Adrenal gland (tissue), 5 donors: ENCODE results near the gene CDKAL1.

Experiments used
- CTCF ChIP-seq, 6 experiments: fragments of 450-650 bp in 4 of 6; fragments of 200-600 bp in 2 of 6; sonication (generic) in 1 of 6; IDR thresholded peaks; 1 replicate in 5 of 6; 2 replicates in 1 of 6; pipeline versions ENCODE4 v1.5.1 to v1.8.0; 2016 to 2021; ENCODE audit warnings: antibody characterized with exemption in 6 of 6, mild to moderate bottlenecking in 2 of 6, moderate library complexity in 1 of 6
- POLR2A ChIP-seq, 2 donors: fragments of 450-650 bp; IDR thresholded peaks; one replicate each; pipeline ENCODE4 v1.6.1; 2017; ENCODE audit warnings: antibody characterized with exemption in 2 of 2, mild to moderate bottlenecking in 2 of 2, moderate library complexity in 1 of 2
- donor health status: DM: no; HTN: no; CAD: no.

- TF ChIP-seq CTCF (IDR thresholded peaks at IDR 0.05): no peak
- no peak for TF ChIP-seq POLR2A (IDR thresholded peaks at IDR 0.05)
These were observed 731.4 kb downstream of the CDKAL1 start for GRCh38 chr6:21265730-21266044.
